GM23338 (cell line): ENCODE results near the gene F8. TPM values are rescaled to one million over a fixed set of nuclear protein-coding genes. Genes with fewer than 3 reads are reported as not detected.
A peak's percentile ranks its signal among the peaks of the same experiment; 100 is the strongest.

Experiments used
- ATAC-seq: fragments of 200-7000 bp; cut with Tn5 transposase; 3 replicates; pipeline ENCODE4 v1.9.1; 2020
- DNase-seq: peaks from one replicate; pipeline ENCODE4 v3.0.0-alpha.2; 2015; ENCODE audit warnings: low spot score
- H2AFZ ChIP-seq: fragments of 200-600 bp; sonication (generic); 2 replicates; pipeline ENCODE4 v1.8.0; 2016; ENCODE audit warnings: antibody characterized with exemption, mild to moderate bottlenecking, moderate library complexity
- H3F3A ChIP-seq: fragments of 200-600 bp; sonication (generic); replicated peaks from 2 replicates; pipeline ENCODE4 v1.8.0; 2017; ENCODE audit warnings: antibody characterized with exemption, mixed run types, low read depth
- H3K27ac ChIP-seq: fragments of 200-600 bp; sonication (generic); 2 replicates; pipeline ENCODE4 v1.6.1; 2016; ENCODE audit warnings: low read depth
- H3K27me3 ChIP-seq: fragments of 200-600 bp; sonication (generic); 2 replicates; pipeline ENCODE4 v1.8.0; 2016; ENCODE audit warnings: mild to moderate bottlenecking, mixed run types, moderate library complexity; ENCODE audit not compliant: insufficient read depth
- H3K36me3 ChIP-seq: fragments of 200-600 bp; sonication (generic); 2 replicates; pipeline ENCODE4 v1.8.0; 2016; ENCODE audit warnings: mild to moderate bottlenecking; ENCODE audit not compliant: insufficient read depth
- H3K4me1 ChIP-seq: fragments of 200-600 bp; sonication (generic); 2 replicates; pipeline ENCODE4 v1.8.0; 2016; ENCODE audit warnings: mild to moderate bottlenecking, moderate library complexity; ENCODE audit not compliant: insufficient read depth
- H3K4me2 ChIP-seq: fragments of 200-600 bp; sonication (generic); 2 replicates; pipeline ENCODE4 v1.7.1; 2017; ENCODE audit warnings: mixed run types
- H3K4me3 ChIP-seq: fragments of 200-600 bp; sonication (generic); 2 replicates; pipeline ENCODE4 v1.6.1; 2016; ENCODE audit warnings: mixed run types
- H3K79me2 ChIP-seq: fragments of 200-600 bp; sonication (generic); replicated peaks from 2 replicates; pipeline ENCODE4 v1.8.0; 2017; ENCODE audit warnings: mild to moderate bottlenecking; ENCODE audit not compliant: insufficient read depth
- H3K9me2 ChIP-seq: fragments of 200-600 bp; sonication (generic); 2 replicates; pipeline ENCODE4 v1.8.0; 2017; ENCODE audit not compliant: insufficient read depth
- H4K20me1 ChIP-seq: fragments of 200-600 bp; sonication (generic); replicated peaks from 2 replicates; pipeline ENCODE4 v1.8.0; 2017; ENCODE audit warnings: mild to moderate bottlenecking; ENCODE audit not compliant: insufficient read depth
- H3K27ac Mint-ChIP-seq: 2 replicates; pipeline ENCODE4 v1.8.0; 2020; ENCODE audit warnings: inconsistent platforms, mild to moderate bottlenecking, moderate library complexity, mixed read lengths
- H3K27me3 Mint-ChIP-seq: 3 replicates; pipeline ENCODE4 v1.8.0; 2022; ENCODE audit warnings: low read depth, mild to moderate bottlenecking, moderate library complexity, mixed read lengths, inconsistent platforms; ENCODE audit not compliant: insufficient read depth, poor library complexity
- H3K36me3 Mint-ChIP-seq: 3 replicates; pipeline ENCODE4 v1.8.0; 2021; ENCODE audit warnings: low read depth, mild to moderate bottlenecking, inconsistent platforms, moderate library complexity, mixed read lengths
- H3K4me1 Mint-ChIP-seq: 3 replicates; pipeline ENCODE4 v1.8.0; 2020; ENCODE audit warnings: mild to moderate bottlenecking, inconsistent platforms, mixed read lengths
- H3K4me3 Mint-ChIP-seq: 3 replicates; pipeline ENCODE4 v1.8.0; 2021; ENCODE audit warnings: moderate library complexity, mild to moderate bottlenecking, inconsistent platforms, mixed read lengths
- H3K9me3 Mint-ChIP-seq: 3 replicates; pipeline ENCODE4 v1.8.0; 2020; ENCODE audit warnings: moderate library complexity, mild to moderate bottlenecking, inconsistent platforms, mixed read lengths
- EZH2phosphoT487 ChIP-seq: fragments of 200-600 bp; sonication (generic); IDR thresholded peaks from one replicate; pipeline ENCODE4 v1.8.1; 2018; ENCODE audit warnings: antibody characterized with exemption; ENCODE audit not compliant: unreplicated experiment
- JUNB ChIP-seq: IDR thresholded peaks from one replicate; pipeline ENCODE4 v1.6.1; 2016; ENCODE audit warnings: antibody characterized with exemption; ENCODE audit not compliant: unreplicated experiment
- NANOG ChIP-seq: IDR thresholded peaks from 2 replicates; pipeline ENCODE4 v1.6.1; 2016; ENCODE audit warnings: antibody characterized with exemption, borderline replicate concordance
- POLR2AphosphoS5 ChIP-seq: IDR thresholded peaks from 2 replicates; pipeline ENCODE4 v1.6.1; 2016; ENCODE audit warnings: antibody characterized with exemption, low read depth
- STAT1 ChIP-seq: IDR thresholded peaks from one replicate; pipeline ENCODE4 v1.6.1; 2016; ENCODE audit warnings: antibody characterized with exemption; ENCODE audit not compliant: unreplicated experiment
- ZNF114 ChIP-seq: fragments of 250-450 bp; sonication (Bioruptor Pico); IDR thresholded peaks from 2 replicates; pipeline ENCODE4 v1.5.0; 2020; ENCODE audit warnings: mild to moderate bottlenecking, moderate library complexity
- ZNF331 ChIP-seq: fragments of 250-450 bp; sonication (Bioruptor Pico); IDR thresholded peaks from 2 replicates; pipeline ENCODE4 v1.5.0; 2020; ENCODE audit warnings: low read depth, mild to moderate bottlenecking, moderate library complexity
- polyA plus RNA-seq: library from polyadenylated mRNA; unstranded; fragments of >200 nt; fragmentation: Nextera tagmentation; extraction: Ambion mirVana; gene quantifications from 2 replicates; pipeline ENCODE4 v1.2.1, GENCODE V29; 2016
- total RNA-seq: library from RNA; depleted of rRNA; stranded (reverse); fragments of >200 nt; shearing (Covaris generic); gene quantifications from 2 replicates; pipeline ENCODE4 v1.2.3, GENCODE V29; 2014
- TF ChIP-seq, protein P1 (sequence below): IDR thresholded peaks from 2 replicates; pipeline ENCODE4 v1.6.1; 2016; ENCODE audit warnings: antibody characterized with exemption
- TF ChIP-seq, protein P2 (sequence below), 2 experiments: fragments of 200-600 bp in 1 of 2; sonication (generic) in 1 of 2; conservative IDR thresholded peaks; 2 replicates each; pipeline versions ENCODE4 v1.5.1 to v1.6.1; 2016 to 2017; ENCODE audit warnings: antibody characterized with exemption in 2 of 2, low read depth in 2 of 2, mild to moderate bottlenecking in 2 of 2, moderate library complexity in 1 of 2

Gene F8
- total and polyA plus RNA-seq, 2 experiments from 2014 or later: 0.70 to 1.8 TPM

DNA sequence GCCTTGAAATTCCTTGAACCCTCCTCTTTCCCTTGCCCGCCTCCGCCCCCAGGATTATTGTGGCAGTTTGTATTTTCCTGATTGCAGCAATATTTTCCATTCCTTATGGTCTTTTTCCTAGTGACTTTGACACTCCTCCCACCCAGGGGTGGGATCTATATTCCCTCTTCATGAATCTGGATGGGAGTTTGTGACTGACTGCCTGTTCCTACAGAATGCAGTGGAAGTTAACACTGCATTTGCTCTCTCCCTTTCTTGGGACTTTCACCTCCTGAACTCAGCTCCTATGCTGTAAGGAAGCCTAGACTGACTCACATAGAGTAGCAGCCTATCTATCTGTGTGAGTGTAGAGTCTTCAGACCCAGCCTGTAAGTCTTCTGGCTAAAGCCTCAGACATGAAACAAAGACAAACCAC, 6.4 kb upstream of the F8 start:
- TF ChIP-seq ZNF114 (CRISPR knock-in tag): no peak
- TF ChIP-seq ZNF331 (CRISPR knock-in tag): no peak
- TF ChIP-seq STAT1: no peak
- no peak for TF ChIP-seq JUNB
- TF ChIP-seq, protein P1, sequence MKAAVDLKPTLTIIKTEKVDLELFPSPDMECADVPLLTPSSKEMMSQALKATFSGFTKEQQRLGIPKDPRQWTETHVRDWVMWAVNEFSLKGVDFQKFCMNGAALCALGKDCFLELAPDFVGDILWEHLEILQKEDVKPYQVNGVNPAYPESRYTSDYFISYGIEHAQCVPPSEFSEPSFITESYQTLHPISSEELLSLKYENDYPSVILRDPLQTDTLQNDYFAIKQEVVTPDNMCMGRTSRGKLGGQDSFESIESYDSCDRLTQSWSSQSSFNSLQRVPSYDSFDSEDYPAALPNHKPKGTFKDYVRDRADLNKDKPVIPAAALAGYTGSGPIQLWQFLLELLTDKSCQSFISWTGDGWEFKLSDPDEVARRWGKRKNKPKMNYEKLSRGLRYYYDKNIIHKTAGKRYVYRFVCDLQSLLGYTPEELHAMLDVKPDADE: no peak
- no peak for TF ChIP-seq POLR2AphosphoS5
- TF ChIP-seq, protein P2, sequence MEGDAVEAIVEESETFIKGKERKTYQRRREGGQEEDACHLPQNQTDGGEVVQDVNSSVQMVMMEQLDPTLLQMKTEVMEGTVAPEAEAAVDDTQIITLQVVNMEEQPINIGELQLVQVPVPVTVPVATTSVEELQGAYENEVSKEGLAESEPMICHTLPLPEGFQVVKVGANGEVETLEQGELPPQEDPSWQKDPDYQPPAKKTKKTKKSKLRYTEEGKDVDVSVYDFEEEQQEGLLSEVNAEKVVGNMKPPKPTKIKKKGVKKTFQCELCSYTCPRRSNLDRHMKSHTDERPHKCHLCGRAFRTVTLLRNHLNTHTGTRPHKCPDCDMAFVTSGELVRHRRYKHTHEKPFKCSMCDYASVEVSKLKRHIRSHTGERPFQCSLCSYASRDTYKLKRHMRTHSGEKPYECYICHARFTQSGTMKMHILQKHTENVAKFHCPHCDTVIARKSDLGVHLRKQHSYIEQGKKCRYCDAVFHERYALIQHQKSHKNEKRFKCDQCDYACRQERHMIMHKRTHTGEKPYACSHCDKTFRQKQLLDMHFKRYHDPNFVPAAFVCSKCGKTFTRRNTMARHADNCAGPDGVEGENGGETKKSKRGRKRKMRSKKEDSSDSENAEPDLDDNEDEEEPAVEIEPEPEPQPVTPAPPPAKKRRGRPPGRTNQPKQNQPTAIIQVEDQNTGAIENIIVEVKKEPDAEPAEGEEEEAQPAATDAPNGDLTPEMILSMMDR (conservative IDR thresholded peaks at IDR 0.05; ENCODE audit: low read depth in 2 of 2): no peak
- TF ChIP-seq EZH2phosphoT487: no peak
- 0 out of 2 replicates have a peak, but pooled peaks cover 4% of the 10 kb centered on the region for H3K4me1 ChIP-seq
- DNase-seq: no peak
- no peak overlapping the region; the same call in 1 of the 2 replicates for H3K27ac Mint-ChIP-seq
- no peak overlapping the region for H3K4me3 Mint-ChIP-seq
- H3K36me3 Mint-ChIP-seq: no peaks in the 10 kb centered on the region
- no peak overlapping the region for H3K4me2 ChIP-seq
- no peaks in the 10 kb centered on the region for H3K9me2 ChIP-seq
- H3K4me3 ChIP-seq: no peak overlapping the region
- no peaks in the 10 kb centered on the region for H3K27me3 ChIP-seq
- no peak for ATAC-seq
- H3K27me3 Mint-ChIP-seq: peaks cover 7% of the 10 kb centered on the region
- peaks cover 43% of the 10 kb centered on the region for H3K79me2 ChIP-seq
- H3K27ac ChIP-seq: no peak overlapping the region
- H3F3A ChIP-seq: no peaks in the 10 kb centered on the region
- no peaks in the 10 kb centered on the region; the same call in 2 of the 3 replicates for H3K9me3 Mint-ChIP-seq
- H3K4me1 Mint-ChIP-seq: peaks cover 7% of the 10 kb centered on the region; the same call in 1 of the 3 replicates
- no peaks in the 10 kb centered on the region for H4K20me1 ChIP-seq
- H2AFZ ChIP-seq: no peak overlapping the region
- no peaks in the 10 kb centered on the region for H3K36me3 ChIP-seq

DNA sequence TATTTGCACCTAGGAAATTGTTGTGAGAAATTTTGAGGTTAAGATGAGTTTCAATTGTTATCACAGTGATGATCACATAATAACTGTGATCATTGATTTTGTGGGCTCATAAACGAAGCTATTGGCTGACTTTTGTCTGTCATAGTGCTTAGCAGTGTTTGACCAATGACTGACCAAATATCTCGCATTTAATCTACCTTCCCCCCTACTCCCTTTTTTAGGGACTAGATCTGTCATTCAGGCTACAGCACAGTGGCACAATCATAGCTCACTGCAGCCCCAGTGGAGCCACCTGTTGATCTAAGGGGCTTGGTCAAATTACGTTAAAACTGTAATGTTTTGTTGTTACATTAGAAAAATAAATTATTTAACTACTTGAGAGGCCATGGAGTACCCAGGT, 5.6 kb upstream of the F8 start:
- peak overlapping the region; percentile 84 for H3K4me3 ChIP-seq
- H3K4me3 Mint-ChIP-seq: peak overlapping the region; percentile 82; the same call in 2 of the 3 replicates
- peaks cover 7% of the 10 kb centered on the region for H3K27me3 Mint-ChIP-seq
- no peak overlapping the region for H3K27ac Mint-ChIP-seq
- H4K20me1 ChIP-seq: no peaks in the 10 kb centered on the region
- H3K27me3 ChIP-seq: no peaks in the 10 kb centered on the region
- no peaks in the 10 kb centered on the region for H3K36me3 Mint-ChIP-seq
- peaks cover 10% of the 10 kb centered on the region; the same call in 2 of the 3 replicates for H3K4me1 Mint-ChIP-seq
- no peaks in the 10 kb centered on the region for H3K36me3 ChIP-seq
- no peak overlapping the region for H3K27ac ChIP-seq
- no peaks in the 10 kb centered on the region; the same call in 2 of the 3 replicates for H3K9me3 Mint-ChIP-seq
- no peak for DNase-seq
- no peak overlapping the region for H2AFZ ChIP-seq
- no peaks in the 10 kb centered on the region for H3F3A ChIP-seq
- TF ChIP-seq JUNB: no peak
- TF ChIP-seq NANOG: no peak
- H3K79me2 ChIP-seq: peaks cover 43% of the 10 kb centered on the region
- 0 out of 2 replicates have a peak, but pooled peaks cover 4% of the 10 kb centered on the region for H3K4me1 ChIP-seq
- no peaks in the 10 kb centered on the region for H3K9me2 ChIP-seq
- H3K4me2 ChIP-seq: peak overlapping the region; percentile 82
- ATAC-seq: no peak
